ENCODE data around the gene MAGEA10. TPM values are rescaled to one million over a fixed set of nuclear protein-coding genes. Genes with fewer than 3 reads are reported as not detected.
"Not testable (repeated sequence)": the region's sequence is repeated elsewhere in the genome, so short reads cannot be mapped to it uniquely, and the experiment has no call there.

Gene MAGEA10
- not detected in 2 replicates for total RNA-seq (2014; rRNA removed; shearing (Covaris generic))

GRCh38 chrX:152138388-152138784 is at the start of gene MAGEA10:
Gene MAGEA10 (minus strand): TSS chrX:152138577. CDS start chrX:152135620, 2,957 bp downstream.
- no peak within 1 kb of the TSS for H3K4me3 ChIP-seq (ENCODE audit: insufficient read depth, low read depth, low read length)
- no peak for DNase-seq
- H3K27me3 ChIP-seq (ENCODE audit: control insufficient read depth, insufficient read depth, low read length) = no peaks in the 10 kb centered on the region
- no peaks in the 10 kb centered on the region for H3K36me3 ChIP-seq (replicated peaks; ENCODE audit: control insufficient read depth, insufficient read depth, low read length)

DNA sequence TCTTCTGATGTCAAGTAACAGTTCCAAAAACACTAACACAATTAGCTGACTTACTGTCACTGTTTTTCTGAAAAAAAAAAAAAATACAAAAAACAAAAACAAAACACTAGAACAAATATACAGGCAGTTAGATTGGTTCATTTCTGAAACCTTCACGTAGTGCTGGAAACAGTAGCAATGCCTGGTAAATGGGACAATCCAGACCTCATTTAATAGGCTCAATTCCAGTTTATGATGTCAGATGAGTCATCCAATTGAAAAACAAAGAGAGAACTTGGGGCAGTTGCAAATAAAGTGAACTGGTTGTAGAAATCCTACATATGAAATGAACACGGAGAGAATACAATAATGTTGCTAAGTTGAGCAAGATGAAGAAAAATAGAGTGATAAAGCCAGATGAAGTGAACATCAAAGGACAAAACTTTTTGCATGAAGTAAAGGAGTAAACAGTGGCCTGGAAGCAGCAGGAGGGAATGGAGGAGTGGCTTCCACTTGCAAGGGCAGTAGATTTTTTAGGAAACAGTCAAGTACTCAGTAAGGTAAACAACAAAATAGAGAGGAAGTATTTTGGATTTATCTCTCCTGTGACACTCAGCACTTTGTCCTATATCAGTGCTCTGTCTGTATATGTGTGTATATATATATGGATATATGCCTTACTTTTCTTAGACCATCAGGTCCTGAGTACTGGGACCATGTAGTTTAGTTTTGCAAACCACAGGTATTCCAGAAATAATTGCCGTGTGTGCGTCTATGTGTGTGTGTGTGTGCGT is 39.3 kb upstream of the MAGEA10 start:
- DNase-seq = no peak
- Histone ChIP-seq H3K36me3 (replicated peaks; ENCODE audit: control insufficient read depth, insufficient read depth, low read length) (no peaks in the 10 kb centered on the region), H3K4me3 (ENCODE audit: insufficient read depth, low read depth, low read length) (no peak overlapping the region), H3K27me3 (ENCODE audit: control insufficient read depth, insufficient read depth, low read length) (no peaks in the 10 kb centered on the region)

GRCh38 chrX:152177052-152177451 is 38.7 kb upstream of the MAGEA10 start:
- no peak overlapping the region for H3K4me3 ChIP-seq (ENCODE audit: insufficient read depth, low read depth, low read length)
- H3K27me3 ChIP-seq (ENCODE audit: control insufficient read depth, insufficient read depth, low read length) = no peaks in the 10 kb centered on the region
- no peaks in the 10 kb centered on the region for H3K36me3 ChIP-seq (replicated peaks; ENCODE audit: control insufficient read depth, insufficient read depth, low read length)
- no peak for DNase-seq

- H3K27me3 ChIP-seq (ENCODE audit: control insufficient read depth, insufficient read depth, low read length); H3K4me3 ChIP-seq (ENCODE audit: insufficient read depth, low read depth, low read length); DNase-seq; H3K36me3 ChIP-seq (replicated peaks; ENCODE audit: control insufficient read depth, insufficient read depth, low read length): not testable (repeated sequence)
Observed at GRCh38 chrX:152175892-152176291, 37.5 kb upstream of the MAGEA10 start.

DNA sequence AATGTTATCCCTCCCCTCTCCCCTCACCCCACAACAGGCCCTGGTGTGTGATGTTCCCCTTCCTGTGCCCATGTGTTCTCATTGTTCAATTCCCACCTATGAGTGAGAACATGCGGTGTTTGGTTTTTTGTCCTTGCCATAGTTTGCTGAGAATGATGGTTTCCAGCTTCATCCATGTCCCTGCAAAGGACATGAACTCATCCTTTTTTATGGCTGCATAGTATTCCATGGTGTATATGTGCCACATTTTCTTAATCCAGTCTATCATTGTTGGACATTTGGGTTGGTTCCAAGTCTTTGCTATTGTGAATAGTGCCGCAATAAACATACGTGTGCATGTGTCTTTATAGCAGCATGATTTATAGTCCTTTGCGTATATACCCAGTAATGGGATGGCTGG is 35.5 kb upstream of the MAGEA10 start:
- DNase-seq; H3K27me3 ChIP-seq (ENCODE audit: control insufficient read depth, insufficient read depth, low read length); H3K36me3 ChIP-seq (replicated peaks; ENCODE audit: control insufficient read depth, insufficient read depth, low read length); H3K4me3 ChIP-seq (ENCODE audit: insufficient read depth, low read depth, low read length): not testable (repeated sequence)

GRCh38 chrX:152170621-152171020 is 32.2 kb upstream of the MAGEA10 start:
- Histone ChIP-seq H3K27me3 (ENCODE audit: control insufficient read depth, insufficient read depth, low read length) (no peaks in the 10 kb centered on the region), H3K36me3 (replicated peaks; ENCODE audit: control insufficient read depth, insufficient read depth, low read length) (no peaks in the 10 kb centered on the region), H3K4me3 (ENCODE audit: insufficient read depth, low read depth, low read length) (no peak overlapping the region)
- no peak for DNase-seq

DNA sequence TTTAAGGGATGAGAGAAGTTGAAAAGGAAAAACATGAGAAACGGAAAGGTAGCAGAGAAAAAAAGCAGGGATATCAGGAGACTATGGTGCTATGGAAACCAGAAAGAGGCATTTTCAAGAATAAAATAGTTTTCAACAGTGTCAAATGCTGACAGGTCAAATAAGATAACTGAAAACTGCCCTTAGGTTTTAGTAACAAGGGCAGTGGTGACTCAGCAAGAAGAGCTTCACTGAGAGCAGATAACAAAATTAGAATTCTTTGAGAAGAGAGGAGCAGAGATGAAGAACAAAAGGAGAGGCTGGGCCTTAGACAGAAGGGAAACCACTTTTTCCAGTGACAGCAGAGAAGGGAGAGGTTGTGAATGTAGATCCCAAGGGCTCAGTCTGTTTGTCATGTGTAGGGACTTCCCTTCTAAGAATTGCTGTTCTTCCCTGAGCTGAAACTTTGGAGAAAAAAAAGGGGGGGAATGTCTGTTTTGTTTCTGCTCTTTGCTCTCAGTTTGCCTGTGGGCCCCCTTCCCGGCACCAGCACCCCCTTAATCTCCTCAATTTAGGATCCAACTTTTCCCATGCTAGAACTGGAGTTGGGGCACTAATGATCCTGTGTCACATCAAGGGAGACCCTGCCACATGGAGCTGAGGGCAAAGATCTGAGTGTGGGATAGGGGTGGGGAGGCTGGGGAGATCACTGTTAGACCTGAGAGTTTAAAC is 26.8 kb upstream of the MAGEA10 start:
- H3K36me3 ChIP-seq (replicated peaks; ENCODE audit: control insufficient read depth, insufficient read depth, low read length) = no peaks in the 10 kb centered on the region
- no peaks in the 10 kb centered on the region for H3K27me3 ChIP-seq (ENCODE audit: control insufficient read depth, insufficient read depth, low read length)
- no peak for DNase-seq
- H3K4me3 ChIP-seq (ENCODE audit: insufficient read depth, low read depth, low read length) = no peak overlapping the region

DNA sequence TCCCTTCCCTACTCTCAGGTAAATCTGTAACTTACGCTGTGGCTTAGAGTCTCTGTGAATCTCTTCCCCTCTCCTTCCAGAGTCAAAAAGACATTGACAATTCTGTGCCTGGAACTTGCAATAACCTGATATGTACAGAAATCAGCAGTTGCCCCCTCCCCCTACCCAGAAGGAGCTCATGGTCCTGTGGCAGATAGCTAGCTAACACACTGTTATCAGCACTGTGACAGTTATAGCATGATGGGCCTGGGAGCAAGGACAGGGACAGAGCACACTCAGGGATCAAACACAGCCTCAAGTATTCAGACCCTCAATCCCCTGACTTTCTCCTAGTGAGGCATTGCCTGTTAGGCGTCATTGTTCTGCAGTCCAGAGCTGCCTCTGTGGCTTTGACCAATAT is 18.7 kb upstream of the MAGEA10 start:
- Histone ChIP-seq H3K27me3 (ENCODE audit: control insufficient read depth, insufficient read depth, low read length) (no peaks in the 10 kb centered on the region), H3K36me3 (replicated peaks; ENCODE audit: control insufficient read depth, insufficient read depth, low read length) (no peaks in the 10 kb centered on the region), H3K4me3 (ENCODE audit: insufficient read depth, low read depth, low read length) (no peak overlapping the region)
- DNase-seq = no peak

DNA sequence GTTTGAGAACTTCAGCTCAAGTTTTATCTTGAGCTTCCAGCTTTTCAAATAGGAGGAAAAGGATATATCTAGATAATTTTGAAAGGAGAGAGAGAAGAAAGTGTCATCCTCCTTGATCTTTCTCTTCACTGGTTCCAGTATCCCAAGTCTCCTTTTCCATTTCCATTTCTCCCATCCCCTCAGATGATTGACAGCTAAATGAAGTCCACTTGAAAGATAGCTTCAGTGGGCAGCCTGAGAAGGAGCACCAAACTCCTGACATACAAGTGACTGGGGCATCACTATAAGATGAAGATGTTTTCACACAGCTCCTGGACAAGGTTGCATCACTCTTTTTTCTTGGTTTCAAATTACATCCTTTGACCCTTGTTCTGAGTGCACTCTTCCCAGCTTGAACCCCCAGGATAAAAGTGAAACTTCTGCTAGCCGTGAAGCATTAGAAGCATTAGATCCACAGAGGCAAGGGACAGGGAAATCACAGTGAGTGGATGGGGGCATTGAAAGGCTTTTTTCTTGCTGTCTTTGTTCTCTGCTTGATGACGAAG is 17.5 kb upstream of the MAGEA10 start:
- no peaks in the 10 kb centered on the region for H3K27me3 ChIP-seq (ENCODE audit: control insufficient read depth, insufficient read depth, low read length)
- H3K36me3 ChIP-seq (replicated peaks; ENCODE audit: control insufficient read depth, insufficient read depth, low read length) = no peaks in the 10 kb centered on the region
- no peak overlapping the region for H3K4me3 ChIP-seq (ENCODE audit: insufficient read depth, low read depth, low read length)
- DNase-seq = no peak

GRCh38 chrX:152154050-152154449 is 15.7 kb upstream of the MAGEA10 start:
- no peak overlapping the region for H3K4me3 ChIP-seq (ENCODE audit: insufficient read depth, low read depth, low read length)
- no peaks in the 10 kb centered on the region for H3K36me3 ChIP-seq (replicated peaks; ENCODE audit: control insufficient read depth, insufficient read depth, low read length)
- H3K27me3 ChIP-seq (ENCODE audit: control insufficient read depth, insufficient read depth, low read length) = no peaks in the 10 kb centered on the region
- DNase-seq = peak; percentile 14

DNA sequence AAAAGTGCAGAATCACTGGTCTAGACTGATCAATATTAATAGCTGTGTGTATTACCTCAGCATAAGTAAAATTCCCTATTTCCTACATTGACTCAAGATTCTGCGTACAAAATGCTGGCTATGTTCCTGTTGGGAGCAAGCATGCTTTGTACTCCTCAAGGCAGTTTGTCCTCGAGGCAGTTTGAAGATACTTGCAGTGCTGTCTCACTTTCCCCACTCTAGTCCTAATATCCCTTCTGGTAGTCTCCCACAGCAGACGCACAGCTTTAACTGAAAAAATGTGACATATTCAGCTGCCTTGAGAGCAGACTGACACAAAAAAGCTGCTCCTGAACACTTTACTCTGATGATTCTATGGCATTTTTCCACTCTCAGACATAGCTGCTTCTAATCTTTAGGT is 12.9 kb upstream of the MAGEA10 start:
- Histone ChIP-seq H3K4me3 (ENCODE audit: insufficient read depth, low read depth, low read length) (no peak overlapping the region), H3K36me3 (replicated peaks; ENCODE audit: control insufficient read depth, insufficient read depth, low read length) (no peaks in the 10 kb centered on the region), H3K27me3 (ENCODE audit: control insufficient read depth, insufficient read depth, low read length) (no peaks in the 10 kb centered on the region)
- DNase-seq = no peak

DNA sequence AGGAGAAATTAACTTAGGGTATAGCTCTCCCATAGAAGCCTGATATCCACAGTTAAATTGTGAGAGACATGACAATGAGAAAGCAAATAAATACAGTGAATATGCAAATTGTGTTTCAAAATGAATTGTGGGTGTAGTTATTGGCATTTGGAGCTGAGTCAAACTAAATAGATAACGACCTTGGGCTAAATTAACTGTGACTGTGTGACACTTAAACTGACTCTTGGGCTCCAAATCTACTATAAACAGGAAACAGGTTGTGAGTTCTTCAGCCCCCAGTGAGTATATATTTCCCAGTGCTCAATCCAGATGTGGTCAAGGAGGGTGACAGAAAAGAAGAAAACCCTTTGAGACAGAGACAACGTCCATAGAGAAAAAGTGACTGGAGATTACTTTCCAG is 11.3 kb upstream of the MAGEA10 start:
- no peaks in the 10 kb centered on the region for H3K36me3 ChIP-seq (replicated peaks; ENCODE audit: control insufficient read depth, insufficient read depth, low read length)
- no peaks in the 10 kb centered on the region for H3K27me3 ChIP-seq (ENCODE audit: control insufficient read depth, insufficient read depth, low read length)
- H3K4me3 ChIP-seq (ENCODE audit: insufficient read depth, low read depth, low read length) = no peak overlapping the region
- DNase-seq = no peak

- no peak for DNase-seq
Observed at GRCh38 chrX:152139589-152139988, 1.2 kb upstream of the MAGEA10 start.

GRCh38 chrX:152137771-152138387 is 498 bp downstream of the MAGEA10 start:
- no peaks in the 10 kb centered on the region for H3K27me3 ChIP-seq (ENCODE audit: control insufficient read depth, insufficient read depth, low read length)
- H3K36me3 ChIP-seq (replicated peaks; ENCODE audit: control insufficient read depth, insufficient read depth, low read length) = no peaks in the 10 kb centered on the region
- DNase-seq = no peak
- no peak overlapping the region for H3K4me3 ChIP-seq (ENCODE audit: insufficient read depth, low read depth, low read length)

More at GRCh38 chrX:152139589-152139988, 1.2 kb upstream of the MAGEA10 start:
- H3K27me3 ChIP-seq (ENCODE audit: control insufficient read depth, insufficient read depth, low read length) = no peaks in the 10 kb centered on the region
- H3K36me3 ChIP-seq (replicated peaks; ENCODE audit: control insufficient read depth, insufficient read depth, low read length) = no peaks in the 10 kb centered on the region
- H3K4me3 ChIP-seq (ENCODE audit: insufficient read depth, low read depth, low read length) = no peak overlapping the region

DNA sequence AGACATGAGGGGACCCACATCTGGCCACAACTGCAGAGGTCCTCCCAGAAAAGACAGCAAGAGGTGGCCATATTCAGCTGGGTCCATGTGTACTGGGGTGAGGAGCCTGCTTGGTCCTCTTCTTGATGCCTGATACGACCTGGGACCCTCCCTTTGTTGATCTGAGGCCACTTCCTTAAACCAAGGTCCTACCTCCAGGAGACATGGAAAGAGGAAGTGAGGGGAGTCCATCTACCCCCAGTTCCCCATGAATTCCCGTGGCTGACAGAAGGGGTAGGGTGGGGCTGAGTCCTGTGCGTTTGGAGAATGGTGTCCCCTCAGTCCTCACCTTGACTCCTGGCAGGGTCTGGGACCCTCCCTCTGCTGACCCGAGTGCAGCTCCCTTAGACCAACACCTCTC is 2.1 kb downstream of the MAGEA10 start:
- DNase-seq = no peak
- H3K36me3 ChIP-seq (replicated peaks; ENCODE audit: control insufficient read depth, insufficient read depth, low read length) = no peaks in the 10 kb centered on the region
- H3K27me3 ChIP-seq (ENCODE audit: control insufficient read depth, insufficient read depth, low read length) = no peaks in the 10 kb centered on the region
- H3K4me3 ChIP-seq (ENCODE audit: insufficient read depth, low read depth, low read length) = no peak overlapping the region
